IMR-90 (cell line): ENCODE results near the gene ZNF503. TPM values are rescaled to one million over a fixed set of nuclear protein-coding genes. Genes with fewer than 3 reads are reported as not detected.

Experiments used
- ATAC-seq: fragments of 200-7000 bp; cut with Tn5 transposase; 2 replicates; pipeline ENCODE4 v1.9.1; 2020; ENCODE audit warnings: low read depth, mild to moderate bottlenecking, moderate library complexity
- BruUV-seq: library from RNA; stranded (reverse); fragments of 400-500 nt; replicated peaks from 2 replicates; lab custom pipeline; 2021; lab: Mats Ljungman, UMichigan
- CTCF ChIA-PET: fragments of 300-600 bp; formaldehyde crosslinking; extraction: SDS; loops from one replicate; lab custom pipeline; 2021; ENCODE audit warnings: antibody characterized with exemption; lab: Yijun Ruan, JAX
- POLR2A ChIA-PET: fragments of 300-600 bp; sonication (Branson Sonifier 250); formaldehyde crosslinking; loops from one replicate; lab custom pipeline; 2022; ENCODE audit warnings: antibody characterized with exemption; ENCODE audit not compliant: unreplicated experiment; lab: Charles Lee
- DNase-seq: peaks from one replicate; pipeline ENCODE4 v3.0.0; 2013
- H2AFZ ChIP-seq: replicated peaks from 2 replicates; pipeline ENCODE3; 2013; ENCODE audit warnings: low read length, mild to moderate bottlenecking; ENCODE audit not compliant: poor library complexity
- H2AK5ac ChIP-seq: 2 replicates; pipeline ENCODE4 v1.6.1; 2013; ENCODE audit warnings: low read depth, low read length, inconsistent platforms
- H2AK9ac ChIP-seq: replicated peaks from 2 replicates; pipeline ENCODE3; 2013; ENCODE audit warnings: mild to moderate bottlenecking, low read depth, low read length, moderate library complexity; ENCODE audit not compliant: poor library complexity
- H2BK120ac ChIP-seq: 2 replicates; pipeline ENCODE4 v1.6.1; 2013; ENCODE audit warnings: low read depth, low read length, inconsistent platforms
- H2BK15ac ChIP-seq: 3 replicates; pipeline ENCODE4 v1.6.1; 2013; ENCODE audit warnings: low read depth, low read length, inconsistent platforms
- H2BK20ac ChIP-seq: 2 replicates; pipeline ENCODE4 v1.6.1; 2013; ENCODE audit warnings: low read depth, mild to moderate bottlenecking, inconsistent platforms, low read length, moderate library complexity
- H2BK5ac ChIP-seq: 2 replicates; pipeline ENCODE4 v1.6.1; 2013; ENCODE audit warnings: mild to moderate bottlenecking, low read depth, low read length, inconsistent platforms; ENCODE audit not compliant: poor library complexity, severe bottlenecking
- H3K14ac ChIP-seq: replicated peaks from 2 replicates; pipeline ENCODE4 v1.6.1; 2013; ENCODE audit warnings: low read depth, low read length, inconsistent platforms
- H3K18ac ChIP-seq: 2 replicates; pipeline ENCODE4 v1.6.1; 2013; ENCODE audit warnings: low read depth, low read length, control low read depth
- H3K23ac ChIP-seq: 2 replicates; pipeline ENCODE4 v1.6.1; 2013; ENCODE audit warnings: low read depth, low read length, inconsistent platforms
- H3K27ac ChIP-seq: 2 replicates; pipeline ENCODE4 v1.5.1; 2013; ENCODE audit warnings: mild to moderate bottlenecking, control low read depth, low read length; ENCODE audit not compliant: insufficient read depth
- H3K27me3 ChIP-seq: 2 replicates; pipeline ENCODE4 v1.6.1; 2013; ENCODE audit warnings: low read length; ENCODE audit not compliant: control insufficient read depth, insufficient read depth
- H3K36me3 ChIP-seq: 2 replicates; pipeline ENCODE4 v1.6.1; 2013; ENCODE audit warnings: low read length, mixed read lengths; ENCODE audit not compliant: control insufficient read depth, insufficient read depth
- H3K4ac ChIP-seq: 2 replicates; pipeline ENCODE4 v1.6.1; 2013; ENCODE audit warnings: low read depth, low read length, inconsistent platforms
- H3K4me1 ChIP-seq: 2 replicates; pipeline ENCODE4 v1.6.1; 2013; ENCODE audit warnings: low read length, mixed read lengths; ENCODE audit not compliant: control insufficient read depth, insufficient read depth
- H3K4me2 ChIP-seq: 2 replicates; pipeline ENCODE4 v1.6.1; 2013; ENCODE audit warnings: low read depth, mild to moderate bottlenecking, control low read depth, low read length, moderate library complexity
- H3K4me3 ChIP-seq: 2 replicates; pipeline ENCODE4 v1.5.1; 2013; ENCODE audit warnings: low read depth, mild to moderate bottlenecking, control low read depth, low read length, moderate library complexity; ENCODE audit not compliant: insufficient read depth
- H3K56ac ChIP-seq: 2 replicates; pipeline ENCODE4 v1.6.1; 2013; ENCODE audit warnings: low read length, inconsistent platforms; ENCODE audit not compliant: insufficient read depth; ENCODE audit errors: extremely low read depth
- H3K79me1 ChIP-seq, 2 experiments: 2 replicates each; pipeline ENCODE4 v1.6.1; 2013; ENCODE audit warnings: low read length in 2 of 2, inconsistent platforms in 1 of 2, low read depth in 1 of 2
- H3K9ac ChIP-seq: 2 replicates; pipeline ENCODE4 v1.6.1; 2013; ENCODE audit warnings: low read depth, low read length, control low read depth
- H3K9me1 ChIP-seq: 2 replicates; pipeline ENCODE4 v1.6.1; 2013; ENCODE audit warnings: low read length, inconsistent platforms; ENCODE audit not compliant: insufficient read depth
- H3K9me3 ChIP-seq: 2 replicates; pipeline ENCODE4 v1.6.1; 2013; ENCODE audit warnings: low read length; ENCODE audit not compliant: control insufficient read depth, insufficient read depth
- H4K20me1 ChIP-seq: 2 replicates; pipeline ENCODE4 v1.6.1; 2013; ENCODE audit warnings: low read length, inconsistent platforms; ENCODE audit not compliant: insufficient read depth
- H4K5ac ChIP-seq: 2 replicates; pipeline ENCODE4 v1.6.1; 2013; ENCODE audit warnings: mild to moderate bottlenecking, low read depth, low read length, control low read depth
- H4K8ac ChIP-seq, 2 experiments: 2 replicates each; pipeline ENCODE4 v1.6.1; 2013; ENCODE audit warnings: low read depth in 2 of 2, low read length in 2 of 2, control low read depth in 1 of 2, inconsistent platforms in 1 of 2
- H4K91ac ChIP-seq: 2 replicates; pipeline ENCODE4 v1.6.1; 2013; ENCODE audit warnings: low read depth, low read length, inconsistent platforms; ENCODE audit not compliant: insufficient read depth
- CHD1 ChIP-seq: IDR thresholded peaks from 2 replicates; pipeline ENCODE4 v1.6.1; 2012; ENCODE audit warnings: low read depth, low read length, improper control_type of control experiment
- MAZ ChIP-seq: IDR thresholded peaks from 2 replicates; pipeline ENCODE4 v1.6.1; 2012; ENCODE audit warnings: low read depth, mild to moderate bottlenecking, low read length, improper control_type of control experiment, moderate library complexity, borderline replicate concordance
- POLR2A ChIP-seq: IDR thresholded peaks from 2 replicates; pipeline ENCODE4 v1.6.1; 2012; ENCODE audit warnings: mild to moderate bottlenecking, low read depth, low read length
- WGBS, 2 experiments: methylation state at CpG; one replicate each; pipeline versions ENCODE4 v1.1.5 to v1.1.7; 2013; ENCODE audit warnings: missing lambda C conversion rate in 2 of 2; ENCODE audit not compliant: insufficient read length in 1 of 2; ENCODE audit errors: extremely low coverage in 2 of 2; 5-methylcytosine and 5-hydroxymethylcytosine counted together
- dilution Hi-C: fragments of 300-500 bp; cut with HindIII; formaldehyde crosslinking; loops from one replicate; pipeline ENCODE4 v1.14.3; 2018; ENCODE audit warnings: low sequenced_read_pairs; ENCODE audit not compliant: unreplicated experiment
- in situ Hi-C: fragments of 300-500 bp; cut with MboI; formaldehyde crosslinking; loops from 3 replicates; pipeline ENCODE4 v1.14.3; 2019; ENCODE audit warnings: low sequenced_read_pairs, inconsistent platforms, mixed read lengths
- intact Hi-C: fragments of 100-400 bp; cut with micrococcal nuclease; formaldehyde crosslinking; loops from 2 replicates; pipeline ENCODE4 v1.10.0; 2022
- polyA plus RNA-seq, 3 experiments: library from polyadenylated mRNA; depleted of rRNA; stranded (reverse); fragments of >200 nt; gene quantifications; 2 replicates each; pipeline ENCODE4 v1.2.3, GENCODE V29; 2012; ENCODE audit warnings: low replicate concordance in 1 of 3
- total RNA-seq: library from RNA; depleted of rRNA; stranded (reverse); fragments of >200 nt; gene quantifications from 2 replicates; pipeline ENCODE4 v1.2.3, GENCODE V29; 2012

Gene ZNF503
- total and polyA plus RNA-seq, 2 of the 4 experiments (the other 2 are of a cell fraction), result 0.36 to 5.8 TPM

DNA sequence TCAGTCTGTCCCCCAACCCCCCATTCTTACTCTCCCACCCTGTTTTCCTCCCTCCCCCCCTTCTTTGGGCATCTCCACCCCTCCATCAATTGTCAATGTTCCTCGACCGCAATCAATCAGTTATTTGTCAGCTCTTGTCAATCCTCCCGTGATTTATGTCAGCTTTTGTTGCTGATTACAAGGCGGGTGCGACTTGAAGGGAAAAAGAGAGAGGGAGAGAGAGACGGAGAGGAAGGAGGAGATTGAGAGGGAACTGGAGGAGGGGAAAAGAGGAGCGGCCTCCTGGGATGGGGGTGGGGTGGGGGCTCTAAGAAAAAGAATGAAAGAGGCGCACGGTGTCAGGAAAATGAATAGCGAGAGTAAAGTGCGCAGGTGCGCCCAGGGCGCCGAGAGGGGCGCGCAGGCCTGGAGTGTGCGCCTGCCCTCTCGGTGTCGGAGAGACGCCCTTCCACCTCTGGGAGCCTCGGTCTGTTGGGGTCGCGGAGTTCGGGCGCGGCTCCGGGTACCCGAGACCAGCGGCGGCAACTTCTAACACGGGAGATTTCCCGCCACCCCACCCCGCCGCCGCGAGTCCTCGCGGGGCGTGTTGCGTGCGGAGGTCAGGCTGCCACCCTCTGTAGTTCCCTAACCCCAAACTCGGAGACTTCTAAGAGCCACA, 1.1 kb upstream of the ZNF503 start (continued):
- no peak for TF ChIP-seq CHD1
- no peak for TF ChIP-seq MAZ

DNA sequence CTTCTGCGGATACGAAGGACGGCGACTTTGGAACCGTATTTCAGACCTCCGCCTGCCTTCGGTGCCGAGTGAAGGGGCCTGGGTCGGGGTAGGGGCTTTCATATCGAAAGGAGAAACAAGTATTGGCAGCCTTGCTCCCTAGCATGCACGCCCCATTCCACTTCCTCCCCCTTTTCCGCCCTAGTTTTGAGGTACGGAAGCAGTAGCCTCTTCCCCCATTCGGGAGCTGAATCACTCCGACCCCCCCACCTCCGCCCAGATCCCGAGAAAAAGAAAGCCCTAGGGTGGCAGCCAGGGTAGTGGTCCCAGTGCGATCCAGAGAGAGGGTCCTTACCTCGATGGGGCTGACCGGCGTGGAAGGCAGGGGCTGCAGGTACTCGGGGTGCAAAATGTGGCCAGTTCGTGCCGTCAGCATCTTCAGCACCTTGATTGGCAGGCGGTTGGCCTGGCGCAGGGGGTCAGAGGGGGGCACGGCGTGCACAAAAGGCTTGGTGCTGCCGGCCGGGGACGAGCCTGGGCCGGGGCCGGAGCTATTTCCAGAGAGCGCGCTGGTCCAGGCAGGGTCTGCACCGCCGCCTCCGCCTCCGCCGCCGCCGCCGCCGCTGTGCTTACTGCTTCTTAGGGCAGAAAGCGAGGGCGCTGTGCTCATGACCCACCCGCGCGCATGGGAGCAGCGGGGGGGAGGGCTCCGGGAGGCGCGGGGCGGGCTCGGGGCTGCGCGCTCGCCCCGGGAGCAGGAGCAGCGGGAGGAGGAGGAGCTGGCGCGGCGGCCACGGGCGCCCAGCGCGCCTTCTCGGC, 594 bp downstream of the ZNF503 start:
- in situ Hi-C loops, result loop anchor here (10.0 to 25.0 kb wide), 4 partner anchors 636 to 1586 kb away; no protein-coding TSS in a partner anchor

More for the DNA sequence above, 594 bp downstream of the ZNF503 start:
- peak overlapping the region; percentile 95 for H3K56ac ChIP-seq
- no peaks in the 10 kb centered on the region for H3K9me1 ChIP-seq
- no peak; the same call in 1 of the 2 replicates for TF ChIP-seq MAZ
- TF ChIP-seq POLR2A, result no peak
- peak overlapping the region; percentile 99 for H3K4me3 ChIP-seq
- peak overlapping the region; percentile 40 to 60; a peak in 3 of 4 replicates for H4K8ac ChIP-seq
- no peak overlapping the region for H2BK20ac ChIP-seq
- H2AFZ ChIP-seq, result peak overlapping the region; percentile 99
- dilution Hi-C loops (no loop called here), intact Hi-C loops (loop anchor here (1.0 to 10.0 kb wide), 10 partner anchors 250 to 1711 kb away; no protein-coding TSS in a partner anchor)
- peaks cover 2% of the 10 kb centered on the region; the same call in 1 of the 2 replicates for H3K4me1 ChIP-seq
- POLR2A ChIA-PET, result interaction anchor here (0.6 kb wide), 1 partner anchor 504 kb away, joined by 4 read pairs; no protein-coding TSS in a partner anchor
- peaks cover 0 to 5% of the 10 kb centered on the region in 2 experiments; a peak in 1 of 4 replicates for H3K79me1 ChIP-seq
- ATAC-seq, result peak; percentile 28
- H3K27ac ChIP-seq, result peak overlapping the region; percentile 100
- peak overlapping the region; percentile 91 for H3K18ac ChIP-seq
- peak overlapping the region; percentile 99 for H3K9ac ChIP-seq
- CTCF ChIA-PET, result interaction anchor here (0.6 to 0.9 kb wide), 2 partner anchors 727 to 1605 kb away, joined by 3 to 6 read pairs; no protein-coding TSS in a partner anchor
- peak overlapping the region; percentile 74 for H2AK5ac ChIP-seq
- no peak overlapping the region for H2BK15ac ChIP-seq
- no TSS peak for BruUV-seq
- peak overlapping the region; percentile 83 for H2BK5ac ChIP-seq
- peak overlapping the region; percentile 89 for H4K91ac ChIP-seq
- H2AK9ac ChIP-seq, result peak overlapping the region; percentile 93
- peak overlapping the region; percentile 90 for H4K5ac ChIP-seq
- peak overlapping the region; percentile 71 for H3K4ac ChIP-seq
- H3K36me3 ChIP-seq, result peaks cover 23% of the 10 kb centered on the region; the same call in 1 of the 2 replicates
- peak overlapping the region; percentile 71 for H3K23ac ChIP-seq
- DNase-seq, result peak; percentile 56
- no peaks in the 10 kb centered on the region for H3K9me3 ChIP-seq
- H2BK120ac ChIP-seq, result peak overlapping the region; percentile 60
- peak overlapping the region; percentile 77 for H3K14ac ChIP-seq
- peaks cover 16% of the 10 kb centered on the region; the same call in 1 of the 2 replicates for H4K20me1 ChIP-seq
- H3K27me3 ChIP-seq, result 0 out of 2 replicates have a peak, but pooled peaks cover 3% of the 10 kb centered on the region
- WGBS, 2 experiments, result 0% methylated on average over 27 of the region's 68 CpGs; no CpG with 5 or more reads in 1 of the 2 experiments
- H3K4me2 ChIP-seq, result peak overlapping the region; percentile 50
